GM19395 (cell line): ENCODE measurements around the gene SEMA4B.
"Not testable (repeated sequence)": the region's sequence is repeated elsewhere in the genome, so short reads cannot be mapped to it uniquely, and the experiment has no call there.

Experiments used
- ATAC-seq: cut with Tn5 transposase; IDR thresholded peaks from one replicate; pipeline ENCODE4 v1.9.1; 2021; ENCODE audit warnings: mild to moderate bottlenecking, moderate library complexity; ENCODE audit not compliant: unreplicated experiment

Gene SEMA4B

DNA sequence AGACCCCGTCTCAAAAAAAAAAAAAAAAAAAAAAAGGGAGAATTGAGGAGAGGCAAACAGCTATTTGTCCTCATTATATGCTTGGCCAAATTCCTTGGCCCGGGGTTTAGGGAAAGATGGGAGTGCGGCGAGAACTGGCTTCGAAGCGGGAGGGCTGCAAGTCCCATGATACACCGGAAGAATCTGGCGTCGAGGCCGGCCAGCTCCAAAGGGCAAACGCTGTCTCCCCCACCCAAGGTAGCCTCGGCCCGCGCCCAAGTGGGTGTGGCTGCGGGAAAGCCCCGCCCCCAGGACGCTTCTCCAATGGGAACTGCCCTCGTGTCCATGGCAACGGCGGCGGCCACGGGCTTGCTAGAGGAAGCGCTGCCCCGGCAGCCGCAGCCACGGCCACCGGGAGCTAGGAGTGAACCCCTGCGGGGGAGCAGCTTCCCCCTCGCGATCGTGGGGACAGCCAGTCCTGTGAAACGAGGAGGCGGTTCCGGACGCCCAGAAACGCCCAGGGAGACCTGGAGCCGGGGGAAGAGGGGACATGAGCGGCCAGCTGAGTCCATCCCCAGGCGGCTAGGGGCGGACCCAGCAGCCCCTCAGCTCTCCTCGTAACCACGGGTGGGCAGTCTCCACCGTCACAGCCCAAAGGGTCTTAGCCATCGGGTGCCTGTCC lies 48.2 kb downstream of the SEMA4B start, which contains the start of gene TTLL13:
Gene TTLL13 (plus strand): TSS at position 354 of the 661 bp plus-strand sequence. CDS start 1,075 bp downstream, outside the sequence.
- peak; percentile 52 for ATAC-seq

DNA sequence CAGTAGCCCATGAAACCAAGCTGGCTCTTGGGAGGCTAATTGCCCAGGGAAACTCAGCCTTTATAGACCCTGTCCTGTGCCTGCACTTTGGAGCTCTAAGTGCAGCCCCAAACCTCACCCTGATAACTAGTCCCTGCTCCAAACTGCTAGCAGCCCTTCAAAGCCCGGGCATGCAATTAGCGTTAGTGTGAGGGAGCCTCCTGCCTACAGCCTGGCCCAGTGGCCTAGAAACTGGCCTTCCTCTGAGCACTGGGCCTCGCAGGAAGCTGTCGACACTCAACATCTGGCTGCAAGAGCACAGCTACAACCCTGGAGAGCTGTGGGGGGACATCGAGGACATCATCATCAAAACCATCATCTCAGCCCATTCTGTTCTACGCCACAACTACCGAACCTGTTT lies 56.6 kb downstream of the SEMA4B start:
- no peak for ATAC-seq

DNA sequence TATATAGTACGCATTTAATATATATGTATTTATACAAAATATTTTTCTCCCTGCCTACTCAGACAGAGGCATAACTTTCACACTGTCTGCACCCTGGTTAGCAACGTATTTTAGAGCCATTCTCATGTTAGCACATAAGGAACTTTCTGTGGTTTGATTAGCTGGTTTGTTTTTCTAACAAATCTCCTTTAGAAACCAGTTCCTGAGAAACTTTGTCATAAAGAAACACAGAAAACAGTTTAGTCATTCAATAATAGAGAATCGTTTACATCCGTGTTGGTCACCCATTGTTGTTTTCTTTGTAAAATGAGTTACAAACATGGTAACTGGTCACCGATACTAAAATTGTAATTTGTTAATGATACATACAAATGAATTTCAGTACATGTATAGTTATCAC lies 58.4 kb downstream of the SEMA4B start:
- ATAC-seq: peak; percentile 87

DNA sequence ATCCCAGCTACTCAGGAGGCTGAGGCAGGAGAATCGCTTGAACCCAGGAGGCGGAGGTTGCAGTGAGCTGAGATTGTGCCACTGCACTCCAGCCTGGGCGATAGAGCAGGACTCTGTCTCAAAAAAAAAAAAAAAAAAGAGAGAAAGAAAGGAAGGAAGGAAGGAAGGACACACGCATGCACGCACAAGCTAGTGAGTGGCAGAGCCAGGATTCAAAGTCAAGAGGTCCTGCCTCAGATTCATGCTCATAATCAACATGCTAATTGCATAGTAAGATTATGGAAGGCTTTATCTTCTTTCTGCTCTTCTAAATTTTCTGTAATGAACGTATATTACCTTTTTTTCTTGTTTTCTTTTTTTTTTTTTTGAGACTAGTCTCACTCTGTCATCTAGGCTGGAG lies 59.6 kb downstream of the SEMA4B start:
- ATAC-seq: not testable (repeated sequence)

DNA sequence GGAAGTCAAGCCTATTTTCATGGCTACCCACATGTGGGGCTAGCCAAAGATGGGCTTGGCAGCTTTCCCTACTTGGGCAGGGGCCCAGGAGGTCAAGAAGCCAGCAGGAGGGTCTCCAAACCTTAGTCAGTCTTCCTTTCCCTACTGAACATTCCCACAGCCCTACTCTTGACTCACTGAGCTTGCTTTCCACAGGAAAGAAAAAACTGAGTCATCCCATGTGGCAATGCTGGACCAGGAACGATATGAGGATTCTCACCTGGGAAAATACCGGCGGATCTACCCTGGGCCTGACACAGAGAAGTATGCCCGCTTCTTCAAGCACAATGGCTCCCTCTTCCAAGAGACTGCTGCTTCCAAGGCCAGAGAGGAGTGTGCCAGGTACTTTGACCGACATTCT lies 60.7 kb downstream of the SEMA4B start:
- ATAC-seq: no peak

DNA sequence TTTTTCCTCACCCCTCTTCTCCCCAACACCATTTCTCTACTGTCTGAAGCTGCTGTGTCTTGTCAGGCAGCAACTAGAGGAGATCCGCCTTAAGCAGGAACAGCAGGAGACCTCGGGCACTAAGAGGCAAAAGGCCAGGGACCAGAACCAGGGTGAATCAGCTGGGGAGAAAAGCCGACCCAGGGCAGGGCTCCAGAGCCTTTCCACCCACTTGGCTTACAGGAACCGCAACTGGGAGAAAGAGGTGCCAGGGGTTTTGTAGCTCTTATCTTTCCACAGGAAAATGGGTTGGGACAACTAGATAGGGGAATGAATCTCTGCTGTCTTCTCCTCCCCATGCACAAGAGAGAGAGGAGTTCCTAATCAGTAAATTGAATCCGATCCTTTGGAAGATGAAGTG lies 61.3 kb downstream of the SEMA4B start:
- no peak for ATAC-seq

DNA sequence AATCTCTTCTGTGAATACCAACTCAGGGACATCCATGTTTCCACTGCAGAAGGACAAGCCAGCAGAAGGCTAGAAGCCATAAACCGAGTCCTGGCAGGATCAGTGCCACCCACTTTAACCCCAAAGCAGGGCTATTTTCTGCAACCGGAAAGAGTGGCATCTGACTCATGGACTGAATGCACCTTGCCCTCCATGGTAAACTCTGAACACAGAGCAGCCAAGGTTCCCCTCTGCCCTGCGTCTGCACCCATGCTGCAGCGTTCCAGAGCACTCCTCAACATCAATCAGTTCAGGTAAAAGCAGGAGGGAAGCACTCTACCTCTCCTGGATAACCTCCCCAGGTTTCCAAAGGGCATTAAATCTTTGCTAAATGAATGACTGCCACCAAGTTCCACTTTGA lies 63.5 kb downstream of the SEMA4B start:
- no peak for ATAC-seq

DNA sequence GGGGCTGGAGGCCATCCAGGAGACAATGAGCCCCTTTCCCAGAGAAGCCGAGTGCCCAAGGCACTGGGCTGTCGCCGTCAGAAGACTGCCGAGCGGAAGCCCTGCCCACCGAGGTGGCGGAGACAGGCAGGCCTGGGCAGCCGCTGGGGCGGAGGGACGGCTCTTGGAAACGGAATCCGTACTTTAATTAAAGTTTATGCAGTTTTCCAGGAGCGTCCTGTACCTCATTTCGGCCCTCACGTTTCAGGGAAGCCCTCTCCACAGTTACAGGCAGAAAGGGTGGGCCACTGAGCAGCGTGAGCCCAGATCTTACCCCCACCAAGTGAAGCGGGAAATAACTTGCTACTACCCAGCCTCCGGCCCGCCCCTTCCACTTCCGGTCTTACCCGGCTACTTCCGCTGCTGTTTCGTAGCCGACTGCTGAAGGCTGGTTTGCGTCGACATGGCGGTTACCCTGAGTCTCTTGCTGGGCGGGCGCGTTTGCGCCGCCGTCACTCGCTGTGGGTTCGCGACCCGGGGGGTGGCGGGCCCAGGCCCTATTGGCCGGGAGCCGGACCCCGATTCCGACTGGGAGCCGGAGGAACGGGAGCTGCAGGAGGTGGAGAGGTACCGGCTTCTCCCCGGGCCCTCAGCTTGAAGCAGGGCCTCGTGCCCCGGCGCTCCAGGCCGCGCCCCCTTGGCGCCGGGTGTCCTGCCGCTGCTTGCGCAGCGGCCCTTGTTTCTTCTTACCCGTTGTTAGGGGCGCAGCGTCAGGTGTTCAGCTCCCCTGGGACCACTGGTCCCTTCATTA lies 64.3 kb downstream of the SEMA4B start, which contains the start of gene NGRN:
Gene NGRN (plus strand): TSS at position 402 of the 790 bp plus-strand sequence. CDS start 41 bp downstream, at position 443.
- peak; percentile 97 for ATAC-seq

DNA sequence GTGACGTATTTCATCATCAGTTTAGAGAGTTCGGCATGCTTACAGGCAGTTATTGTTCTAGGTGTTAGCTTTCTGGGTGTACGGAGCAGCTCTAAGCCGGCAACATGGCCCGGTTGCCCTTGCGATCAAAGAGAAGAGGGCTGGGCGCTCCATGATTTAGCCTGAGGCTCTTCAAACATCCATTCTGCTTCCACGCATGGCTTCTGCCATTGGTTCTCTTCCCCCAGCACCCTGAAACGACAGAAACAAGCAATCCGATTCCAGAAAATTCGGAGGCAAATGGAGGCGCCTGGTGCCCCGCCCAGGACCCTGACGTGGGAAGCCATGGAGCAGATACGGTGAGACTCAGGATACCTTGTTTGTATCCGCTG lies 64.9 kb downstream of the SEMA4B start:
- ATAC-seq: peak; percentile 10

DNA sequence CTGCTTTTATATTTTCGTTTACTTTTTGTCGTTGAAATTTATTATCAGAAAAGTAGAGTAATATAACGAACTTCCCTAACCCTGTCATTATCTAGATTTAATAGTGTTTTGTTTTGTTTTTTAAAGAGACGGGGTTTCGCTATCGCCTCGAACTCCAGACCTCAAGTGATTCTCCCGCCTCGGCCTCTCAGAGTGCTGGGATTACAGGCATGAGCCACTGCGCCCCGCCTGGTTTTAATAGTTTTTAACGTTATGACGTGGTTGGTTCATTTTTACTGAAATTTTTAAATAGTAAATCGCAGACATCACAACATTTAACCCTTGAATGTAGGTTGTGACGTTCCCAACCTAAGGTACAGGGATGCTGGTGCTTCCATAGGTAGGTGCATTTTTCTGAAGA lies 65.4 kb downstream of the SEMA4B start:
- no peak for ATAC-seq

DNA sequence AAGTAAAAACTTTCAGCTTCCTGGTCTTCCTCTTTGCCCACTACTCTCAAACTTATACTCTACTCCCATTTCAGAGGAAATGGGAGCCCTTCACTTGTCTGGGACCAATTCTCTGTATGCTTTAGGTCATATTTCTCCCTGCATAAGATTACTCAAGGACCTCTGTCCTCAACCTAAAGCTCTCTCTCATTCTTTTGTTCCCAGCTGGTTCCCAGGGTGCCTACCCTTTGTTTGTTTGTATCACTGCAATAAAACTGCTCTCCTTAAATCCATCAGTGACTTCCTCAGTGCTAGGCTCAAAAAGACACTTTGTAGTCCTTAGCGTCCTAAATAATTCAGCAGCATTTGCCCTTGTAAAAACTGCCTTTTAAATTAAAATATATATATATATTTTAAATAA lies 67.3 kb downstream of the SEMA4B start:
- no peak for ATAC-seq

DNA sequence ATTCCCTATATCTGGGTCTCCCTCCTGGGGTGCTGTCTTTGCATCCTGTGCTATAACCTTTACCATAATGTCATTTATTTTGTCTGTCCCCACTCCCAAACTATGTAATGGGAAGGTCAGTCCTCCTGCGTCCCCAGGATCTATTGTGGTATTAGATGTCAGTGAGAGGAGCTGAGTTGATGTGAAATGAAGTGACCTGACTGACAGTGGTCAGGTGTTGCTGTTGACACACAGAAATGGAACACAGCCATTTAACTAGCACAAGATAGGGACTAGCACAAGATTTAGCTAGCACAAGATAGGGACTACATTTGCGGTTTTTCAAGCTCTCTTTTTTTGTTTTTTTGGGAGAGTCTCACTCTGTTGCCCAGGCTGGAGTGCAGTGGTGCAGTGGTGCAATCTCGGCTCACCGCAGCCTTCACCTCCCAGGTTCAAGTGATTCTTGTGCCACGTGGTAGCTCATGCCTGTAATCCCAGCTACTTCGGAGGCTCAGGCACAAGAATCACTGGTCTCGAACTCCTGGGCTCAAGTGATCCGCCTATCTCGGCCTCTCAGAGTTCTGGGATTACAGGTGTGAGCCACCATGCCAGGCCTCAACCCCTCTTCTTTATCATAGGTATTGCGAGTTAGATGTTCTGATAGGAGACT lies 69.5 kb downstream of the SEMA4B start:
- ATAC-seq: no peak

DNA sequence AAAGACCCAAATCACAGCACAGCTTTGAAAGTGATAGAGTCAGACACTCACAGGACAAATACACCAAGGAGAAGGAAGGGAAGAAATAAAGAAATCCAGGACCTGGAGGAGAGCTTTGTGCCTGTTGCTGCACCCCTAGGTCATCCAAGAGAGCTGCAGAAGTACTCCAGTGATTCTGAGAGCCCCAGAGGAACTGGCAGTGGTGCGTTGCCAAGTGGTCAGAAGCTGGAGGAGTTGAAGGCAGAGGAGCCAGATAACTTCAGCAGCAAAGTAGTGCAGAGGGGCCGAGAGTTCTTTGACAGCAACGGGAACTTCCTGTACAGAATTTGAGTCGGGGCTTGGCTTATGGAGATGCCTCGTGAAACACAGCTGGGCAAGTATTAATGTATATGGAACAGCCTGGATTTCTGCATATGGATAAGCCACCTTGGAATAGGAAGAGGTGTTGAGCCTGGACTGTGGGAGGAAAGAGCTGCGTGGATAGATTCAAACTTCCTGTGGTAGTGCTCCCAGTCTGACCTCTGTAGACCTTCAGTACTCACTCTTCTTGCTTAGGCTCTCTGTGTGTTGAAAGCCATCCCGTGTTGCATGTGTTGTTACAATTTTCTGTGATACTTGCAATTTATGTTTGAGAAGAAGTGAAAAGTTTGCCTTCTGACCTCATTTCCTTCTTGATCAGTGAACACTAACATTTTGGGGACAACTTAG lies 70.5 kb downstream of the SEMA4B start:
- no peak for ATAC-seq

DNA sequence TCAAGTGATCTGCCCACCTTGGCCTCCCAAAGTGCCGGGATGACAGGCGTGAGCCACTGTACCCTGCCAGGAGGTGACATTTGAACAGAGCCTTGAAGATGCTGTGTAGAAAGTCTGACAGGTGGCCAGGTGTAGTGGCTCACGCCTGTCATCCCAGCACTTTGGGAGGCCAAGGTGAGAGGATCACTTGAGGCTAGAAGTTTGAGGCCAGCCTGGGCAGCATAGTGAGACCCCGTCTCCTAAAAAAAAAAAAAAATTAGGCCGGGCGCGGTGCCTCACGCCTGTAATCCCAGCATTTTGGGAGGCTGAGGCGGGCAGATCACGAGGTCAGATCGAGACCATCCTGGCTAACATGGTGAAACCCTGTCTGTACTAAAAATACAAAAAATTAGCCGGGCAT lies 77.3 kb downstream of the SEMA4B start:
- not testable (repeated sequence) for ATAC-seq
